ENCODE measurements around the gene PRM2.

DNA sequence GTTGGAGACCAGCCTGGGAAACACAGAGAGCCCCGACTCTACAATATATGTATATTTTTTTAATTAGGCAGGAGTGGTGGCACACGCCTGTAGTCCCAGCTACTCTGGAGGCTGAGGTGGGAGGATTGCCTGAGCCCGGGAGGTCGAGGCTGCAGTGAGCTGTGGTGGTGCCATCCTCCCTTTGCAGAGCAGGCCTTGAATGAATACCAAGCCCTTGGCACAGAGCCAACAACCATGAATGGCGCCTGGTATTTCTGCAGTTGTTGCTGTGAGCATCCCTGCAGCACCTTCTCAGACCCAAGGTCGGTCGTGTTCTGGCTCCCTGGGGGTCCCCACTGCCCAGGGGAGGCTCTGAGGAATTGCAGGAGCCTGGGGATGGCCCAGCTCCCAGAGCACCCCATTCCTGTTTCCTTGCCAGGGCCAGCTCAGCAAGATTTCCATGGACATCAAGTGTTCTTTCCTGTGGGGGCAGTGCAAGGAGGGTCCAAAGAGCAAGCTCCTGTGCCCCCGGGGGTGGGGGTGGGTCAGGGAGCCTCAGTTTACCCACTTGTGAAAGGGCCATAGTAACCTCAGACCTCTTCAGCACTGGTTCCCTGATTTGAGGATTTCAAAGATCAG lies 43.4 kb upstream of the PRM2 start:
- TF ChIP-seq, protein P1, sequence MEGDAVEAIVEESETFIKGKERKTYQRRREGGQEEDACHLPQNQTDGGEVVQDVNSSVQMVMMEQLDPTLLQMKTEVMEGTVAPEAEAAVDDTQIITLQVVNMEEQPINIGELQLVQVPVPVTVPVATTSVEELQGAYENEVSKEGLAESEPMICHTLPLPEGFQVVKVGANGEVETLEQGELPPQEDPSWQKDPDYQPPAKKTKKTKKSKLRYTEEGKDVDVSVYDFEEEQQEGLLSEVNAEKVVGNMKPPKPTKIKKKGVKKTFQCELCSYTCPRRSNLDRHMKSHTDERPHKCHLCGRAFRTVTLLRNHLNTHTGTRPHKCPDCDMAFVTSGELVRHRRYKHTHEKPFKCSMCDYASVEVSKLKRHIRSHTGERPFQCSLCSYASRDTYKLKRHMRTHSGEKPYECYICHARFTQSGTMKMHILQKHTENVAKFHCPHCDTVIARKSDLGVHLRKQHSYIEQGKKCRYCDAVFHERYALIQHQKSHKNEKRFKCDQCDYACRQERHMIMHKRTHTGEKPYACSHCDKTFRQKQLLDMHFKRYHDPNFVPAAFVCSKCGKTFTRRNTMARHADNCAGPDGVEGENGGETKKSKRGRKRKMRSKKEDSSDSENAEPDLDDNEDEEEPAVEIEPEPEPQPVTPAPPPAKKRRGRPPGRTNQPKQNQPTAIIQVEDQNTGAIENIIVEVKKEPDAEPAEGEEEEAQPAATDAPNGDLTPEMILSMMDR (IDR thresholded peaks at IDR 0.05; ENCODE audit: low read depth, low read length) = no peak
- no peak for TF ChIP-seq EZH2phosphoT487 (IDR thresholded peaks at IDR 0.05; ENCODE audit: low read depth)

All from OCI-LY3 (cell line).